HG03060 (cell line): Measurements from ENCODE around the gene GPSM1.

Experiments used
- ATAC-seq: cut with Tn5 transposase; IDR thresholded peaks from one replicate; pipeline ENCODE4 v1.9.1; 2021; ENCODE audit warnings: low read depth, moderate number of reproducible peaks; ENCODE audit not compliant: unreplicated experiment

The GPSM1 gene

DNA sequence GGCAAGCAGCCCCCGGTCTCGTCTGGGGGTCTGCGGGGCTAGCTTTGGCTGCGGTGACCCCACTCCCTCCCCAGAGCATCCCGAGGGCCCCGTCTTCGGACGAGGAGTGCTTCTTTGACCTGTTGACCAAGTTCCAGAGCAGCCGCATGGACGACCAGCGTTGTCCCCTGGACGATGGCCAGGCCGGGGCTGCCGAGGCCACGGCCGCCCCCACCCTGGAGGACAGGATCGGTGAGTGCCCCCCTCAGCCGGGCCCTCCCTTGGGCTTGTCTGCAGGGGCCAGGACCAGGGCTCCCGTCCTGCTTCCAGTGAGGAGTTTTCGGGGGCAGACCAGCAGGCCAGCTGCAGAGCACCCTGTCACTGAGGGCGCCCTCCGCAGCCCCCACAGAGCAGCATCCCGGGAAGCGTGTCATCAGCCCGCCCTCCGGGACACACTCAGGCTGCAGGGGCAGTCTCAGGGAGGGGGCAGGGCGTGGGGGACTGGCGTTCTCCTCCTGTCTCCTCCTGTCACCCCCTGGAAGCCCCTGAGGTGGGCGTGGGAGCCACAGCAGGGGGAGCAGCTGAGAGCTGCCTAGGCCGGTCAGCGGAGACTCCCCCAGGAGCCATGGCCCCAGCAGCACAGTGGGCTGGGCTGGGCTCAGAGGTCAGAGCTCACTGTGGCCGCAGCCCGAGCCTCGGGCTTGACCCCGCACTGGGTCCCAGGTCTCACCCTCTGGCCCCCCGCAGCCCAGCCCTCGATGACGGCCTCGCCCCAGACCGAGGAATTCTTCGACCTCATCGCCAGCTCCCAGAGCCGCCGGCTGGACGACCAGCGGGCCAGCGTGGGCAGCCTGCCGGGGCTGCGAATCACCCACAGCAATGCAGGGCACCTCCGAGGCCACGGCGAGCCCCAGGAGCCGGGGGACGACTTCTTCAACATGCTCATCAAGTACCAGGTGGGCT, 28.5 kb downstream of the GPSM1 start:
- no peak for ATAC-seq

DNA sequence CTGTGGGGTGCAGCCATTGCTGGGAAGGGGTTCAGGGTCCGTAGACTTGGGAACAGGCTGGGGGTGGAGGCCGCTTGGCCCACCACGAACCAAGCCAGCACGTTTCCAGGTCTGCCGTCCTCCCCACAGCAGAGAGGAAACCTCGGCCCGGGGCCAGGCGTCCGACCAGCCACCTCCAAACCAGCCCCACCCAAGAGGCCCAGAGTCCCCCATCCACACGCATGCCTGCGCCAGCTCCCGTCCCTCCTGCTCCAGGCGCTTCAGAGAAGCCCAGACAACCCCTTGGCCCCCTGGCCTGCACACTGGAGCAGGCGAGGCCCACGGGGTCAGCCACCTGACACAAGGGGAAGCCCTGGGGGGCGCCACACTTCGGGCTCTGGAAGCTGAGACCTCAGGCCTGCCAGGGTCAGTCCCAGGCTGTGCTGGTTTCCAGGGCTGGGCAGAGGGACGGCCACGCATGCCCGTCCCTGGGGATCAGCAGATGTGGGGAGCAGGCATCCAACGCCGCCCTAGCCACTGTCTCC, 29.9 kb downstream of the GPSM1 start:
- no peak for ATAC-seq

DNA sequence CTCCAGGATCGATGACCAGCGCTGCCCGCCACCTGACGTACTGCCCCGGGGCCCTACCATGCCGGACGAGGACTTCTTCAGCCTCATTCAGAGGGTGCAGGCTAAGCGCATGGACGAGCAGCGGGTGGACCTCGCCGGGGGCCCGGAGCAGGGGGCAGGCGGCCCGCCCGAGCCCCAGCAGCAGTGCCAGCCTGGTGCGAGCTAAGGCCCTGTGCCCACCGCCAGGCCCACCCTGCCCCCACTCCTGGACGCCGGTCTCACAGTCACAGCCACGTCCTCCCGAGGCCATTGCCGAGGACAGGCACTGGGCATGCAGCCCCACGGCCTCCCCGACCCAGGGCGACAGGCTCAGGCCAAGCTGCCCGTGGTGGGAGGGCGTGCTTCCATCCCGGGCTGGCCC, 30.7 kb downstream of the GPSM1 start:
- no peak for ATAC-seq

DNA sequence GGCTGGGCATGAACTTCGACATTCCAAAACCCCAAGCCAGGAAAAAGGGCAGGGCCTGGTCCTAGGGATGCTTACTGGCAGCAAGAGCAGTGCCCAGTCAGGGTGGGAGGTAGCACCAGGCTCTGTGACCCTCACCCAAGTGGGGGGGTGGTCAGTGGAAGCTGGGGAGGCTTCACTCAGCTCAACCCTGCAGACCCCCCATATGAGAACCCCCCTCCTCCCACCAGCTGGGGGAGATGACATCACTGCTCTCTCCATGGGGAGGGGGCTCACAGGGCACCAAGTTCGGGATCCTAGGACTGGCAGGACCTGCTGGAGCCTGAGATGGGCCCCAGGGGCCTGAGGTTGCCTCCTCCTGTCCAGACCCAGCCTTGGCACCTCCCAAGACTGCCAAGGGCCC, 31.5 kb downstream of the GPSM1 start:
- no peak for ATAC-seq

DNA sequence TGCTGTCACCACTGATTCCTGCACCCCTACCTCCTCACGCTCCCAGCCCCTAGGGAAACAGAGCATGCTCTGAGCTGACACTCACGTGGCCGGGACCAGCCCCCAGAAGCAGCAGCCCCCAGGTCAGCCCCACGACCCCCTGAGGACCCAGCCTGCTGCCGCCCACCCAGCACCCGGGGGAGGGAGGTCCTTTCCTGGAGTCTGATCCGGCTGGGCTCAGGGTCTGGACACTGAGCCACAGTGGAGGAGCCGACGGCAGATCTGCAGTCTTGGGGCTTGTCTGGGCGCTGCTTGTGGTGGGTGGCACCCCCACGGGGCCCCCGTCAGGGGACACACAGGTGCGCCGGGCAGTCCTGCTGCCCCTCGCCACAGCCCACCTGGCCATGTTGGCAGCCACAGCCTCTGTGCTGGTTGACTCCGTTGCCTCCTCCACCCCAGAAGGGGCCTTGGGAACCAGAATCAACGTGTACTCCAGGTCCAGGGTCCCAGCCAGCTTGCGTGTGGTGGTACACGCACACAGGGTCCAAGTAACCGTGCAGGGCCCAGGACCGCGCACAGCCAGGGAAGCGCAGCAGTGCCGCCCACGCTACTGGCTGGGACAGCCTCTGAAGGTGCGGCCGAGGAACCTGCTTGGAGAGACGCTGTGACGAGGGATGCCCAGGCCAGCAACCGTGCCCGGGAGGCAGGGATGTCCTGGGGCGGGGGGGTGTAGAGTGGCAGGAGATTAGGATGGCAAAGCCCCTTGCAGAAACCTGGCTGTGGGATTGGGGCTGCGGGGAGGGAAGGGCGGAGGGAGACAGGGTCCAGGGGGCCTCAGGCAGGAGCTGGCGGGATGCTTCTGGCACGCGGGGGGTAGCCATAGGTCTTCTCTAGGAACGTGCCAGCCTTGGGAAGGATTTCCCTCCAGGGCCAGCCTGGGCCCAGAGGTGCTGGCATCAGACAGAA, 32.7 kb downstream of the GPSM1 start:
- no peak for ATAC-seq

DNA sequence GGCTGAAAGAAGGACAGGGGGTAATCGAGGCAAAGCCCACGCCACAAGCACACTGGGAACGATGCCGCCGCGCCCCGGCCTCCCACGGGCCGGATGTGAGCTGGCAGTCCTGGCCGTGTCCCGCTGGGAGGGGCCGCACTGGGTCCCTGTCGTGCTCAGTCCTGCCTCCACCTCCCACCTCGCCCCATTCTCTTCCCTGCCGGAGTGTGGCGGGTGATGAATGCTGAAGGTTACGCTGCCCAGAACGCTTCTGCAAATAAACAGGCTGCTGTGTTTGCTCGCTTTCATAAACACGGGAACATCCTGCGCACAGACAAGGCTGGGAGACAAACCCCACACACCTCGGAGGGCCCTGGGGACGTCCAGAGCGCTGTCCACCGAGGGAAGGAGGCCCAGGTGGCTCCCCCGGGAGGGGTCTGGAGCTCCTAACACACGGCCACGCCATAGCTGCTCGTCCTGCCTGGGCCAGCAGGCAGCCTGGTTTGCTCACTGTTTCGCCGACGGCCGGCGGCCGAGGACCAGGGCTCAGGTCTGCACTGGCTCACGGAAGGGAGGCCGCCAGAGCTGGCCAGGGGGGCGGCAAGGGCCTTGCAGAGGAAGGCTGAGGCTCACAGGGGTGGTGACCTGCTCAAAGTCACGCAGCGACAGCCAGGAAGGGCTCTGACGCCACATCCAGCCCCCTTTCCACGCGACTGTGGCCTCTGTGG, 33.9 kb downstream of the GPSM1 start:
- no peak for ATAC-seq

DNA sequence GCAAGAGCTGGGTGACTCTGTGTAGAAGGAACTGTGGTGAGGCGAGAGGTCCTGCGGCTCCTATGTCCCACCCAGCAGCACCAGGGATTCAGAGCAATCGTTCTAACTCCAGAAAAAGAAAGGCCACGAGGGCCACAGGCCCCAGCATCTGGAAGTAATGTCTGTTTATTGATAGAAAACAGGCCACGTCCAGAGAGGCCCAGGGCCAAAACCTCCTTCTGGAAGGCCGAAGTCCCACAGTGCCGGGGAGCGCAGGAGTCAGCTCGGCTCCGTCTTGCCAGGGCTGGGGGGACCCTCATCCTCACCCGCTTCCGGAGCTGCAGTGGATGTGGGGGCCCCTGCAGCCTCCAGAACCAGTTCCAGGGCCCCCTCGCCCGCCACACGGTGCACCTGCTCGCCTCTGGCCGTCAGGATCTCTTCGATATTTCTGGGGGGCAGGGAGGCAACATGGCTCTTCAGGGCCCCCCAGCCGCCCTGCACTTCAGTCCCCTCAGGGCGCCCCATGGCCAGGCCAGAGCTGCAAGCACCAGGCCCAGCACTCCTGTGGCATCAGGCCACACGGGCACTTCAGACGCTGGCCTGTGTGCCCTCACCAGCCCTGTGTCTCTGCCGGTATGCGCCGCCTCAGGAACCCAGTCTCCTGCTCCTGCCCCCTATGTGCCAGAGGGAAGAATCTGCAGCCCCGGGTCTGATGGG, 34.6 kb downstream of the GPSM1 start:
- no peak for ATAC-seq

DNA sequence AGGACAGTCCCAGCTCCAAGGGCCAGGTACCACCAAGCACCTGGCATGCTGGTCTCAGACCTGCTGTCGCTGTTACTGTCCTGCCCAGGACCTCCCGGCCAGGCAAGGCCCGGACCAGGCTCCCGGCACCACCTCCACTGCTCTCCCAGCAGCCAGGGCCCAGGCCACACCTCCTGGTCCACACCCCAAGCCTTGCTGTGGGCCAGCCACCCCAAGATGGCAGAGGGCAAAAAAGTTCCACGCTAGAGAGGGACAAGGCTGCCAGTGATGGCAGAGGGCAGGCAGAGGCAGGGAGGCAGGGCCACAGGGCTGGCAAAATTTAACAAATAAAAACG, 35.1 kb downstream of the GPSM1 start:
- no peak for ATAC-seq

DNA sequence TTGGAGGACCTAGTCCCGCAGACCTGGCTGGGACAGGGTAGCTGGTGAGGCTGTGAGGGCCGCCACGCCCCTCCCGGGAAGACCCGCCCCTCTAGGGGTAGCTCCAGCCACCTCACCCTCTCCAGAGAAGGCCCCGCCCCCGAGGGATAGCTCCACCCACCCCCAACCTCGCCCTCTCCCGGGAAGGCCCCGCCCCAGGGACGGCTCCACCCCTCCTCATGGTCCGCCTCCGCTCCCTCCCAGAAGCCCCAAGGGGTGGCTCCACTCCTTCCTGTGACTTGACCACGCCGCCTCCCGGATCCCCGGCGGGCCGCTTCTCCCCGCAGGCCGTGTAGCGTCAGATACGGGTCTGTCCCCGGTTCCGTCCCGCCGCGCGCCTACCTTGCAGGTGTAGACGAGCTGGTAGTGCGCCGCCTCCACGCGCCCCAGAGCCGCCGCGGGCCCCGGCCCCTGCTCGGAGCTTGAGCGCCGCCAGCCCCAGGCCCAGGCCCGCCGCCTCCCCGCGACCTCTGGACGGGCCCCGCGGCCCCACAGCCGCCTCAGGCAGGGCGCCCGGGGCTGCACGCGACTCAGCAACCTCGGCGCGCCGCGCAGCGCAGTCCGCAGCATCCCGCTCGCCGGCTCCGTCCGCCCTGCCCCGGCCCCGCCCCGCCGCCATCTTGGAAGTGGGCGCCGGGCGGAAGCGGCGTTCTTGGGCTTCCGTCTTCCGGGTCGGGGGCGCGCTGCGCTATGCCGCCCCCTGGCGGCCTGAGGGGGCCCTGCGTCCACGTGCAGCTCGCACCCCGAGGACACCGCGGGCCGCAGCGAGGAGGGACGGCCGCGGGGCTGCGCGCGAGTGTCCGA, 36.0 kb downstream of the GPSM1 start, which contains the start of gene DNLZ:
Gene DNLZ, minus strand, starts transcription at position 639 of the 843 bp plus-strand sequence. Its CDS starts 30 bp downstream, at position 609.
- ATAC-seq: peak; percentile 45

DNA sequence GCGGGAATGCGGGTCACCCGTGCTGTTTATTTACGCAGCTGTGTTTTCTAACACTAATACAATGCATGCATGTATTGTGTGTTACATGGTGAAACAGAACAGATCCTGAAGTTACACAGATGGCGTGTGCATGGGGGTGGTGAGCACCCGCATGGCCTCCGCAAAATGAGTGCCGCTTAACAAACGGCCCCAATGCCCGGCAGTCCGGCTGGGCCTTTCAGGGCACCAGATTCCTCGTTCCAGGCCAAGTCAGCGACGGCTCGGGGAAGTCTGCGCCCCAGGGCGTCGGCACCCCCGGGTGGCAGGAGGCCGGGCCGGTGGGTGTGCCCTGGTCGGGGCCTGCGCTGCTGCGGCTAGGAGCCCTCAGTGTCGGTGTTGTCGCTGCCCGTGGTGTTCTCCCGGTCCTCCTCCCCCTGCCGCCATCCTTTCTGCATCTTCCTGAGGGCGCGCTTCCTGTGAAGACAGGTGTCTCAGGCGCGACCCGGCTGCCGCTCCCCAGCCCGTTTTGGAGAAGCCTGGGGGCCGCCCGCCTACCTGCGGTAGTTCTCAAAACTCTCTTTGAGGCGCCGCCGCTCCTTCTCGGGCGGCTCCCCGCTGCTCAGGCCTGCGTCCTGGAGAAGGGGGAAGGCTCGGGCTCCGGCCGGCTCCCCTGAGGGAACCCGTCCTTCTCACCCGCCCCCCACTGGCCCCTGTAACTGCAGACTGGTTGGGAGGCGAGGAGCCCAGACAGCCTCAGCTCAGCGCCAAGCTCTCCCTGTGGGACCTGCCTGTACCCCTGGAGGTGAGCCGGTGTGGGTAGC, 36.8 kb downstream of the GPSM1 start:
- peak; percentile 3 for ATAC-seq

DNA sequence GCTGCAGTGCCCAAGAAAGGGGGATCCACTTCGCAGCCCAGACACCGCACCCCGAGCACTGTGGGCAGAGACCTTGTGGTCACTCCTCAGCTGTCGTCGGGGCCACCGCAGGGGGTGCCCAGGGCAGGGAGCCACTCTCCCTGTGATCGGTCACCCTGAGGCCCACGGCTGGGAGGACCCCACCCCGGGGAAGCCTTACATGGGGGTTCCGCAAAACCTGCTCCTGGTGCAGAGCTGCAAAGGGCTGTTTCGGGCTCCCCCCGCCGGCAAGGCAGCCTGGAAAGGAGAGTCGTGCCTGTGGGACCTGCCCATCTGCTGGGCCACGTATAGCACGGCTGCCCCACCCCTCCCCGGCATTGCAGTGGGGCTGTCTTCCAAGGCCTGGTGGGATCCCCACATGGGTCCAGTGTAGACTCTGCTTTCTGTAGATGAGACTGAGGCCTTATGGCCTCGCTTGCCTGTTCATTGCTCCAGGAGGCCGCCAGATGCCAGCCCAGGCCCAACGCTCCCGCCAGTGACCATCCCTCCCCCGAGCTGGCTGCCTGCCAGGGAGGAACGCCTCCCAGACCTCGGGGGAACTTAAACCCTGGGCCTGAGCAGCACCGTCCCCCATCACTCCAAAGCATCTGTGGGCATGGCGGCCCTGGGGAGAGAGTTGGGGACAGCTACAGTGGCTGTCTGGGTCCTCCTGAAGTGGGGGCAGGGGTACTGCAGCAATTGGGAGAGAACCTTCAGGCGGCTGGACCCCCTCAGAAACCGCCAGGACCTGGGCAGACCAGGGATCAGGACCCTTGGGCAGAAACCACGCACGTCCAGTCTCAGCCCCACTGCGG, 37.8 kb downstream of the GPSM1 start:
- no peak for ATAC-seq

DNA sequence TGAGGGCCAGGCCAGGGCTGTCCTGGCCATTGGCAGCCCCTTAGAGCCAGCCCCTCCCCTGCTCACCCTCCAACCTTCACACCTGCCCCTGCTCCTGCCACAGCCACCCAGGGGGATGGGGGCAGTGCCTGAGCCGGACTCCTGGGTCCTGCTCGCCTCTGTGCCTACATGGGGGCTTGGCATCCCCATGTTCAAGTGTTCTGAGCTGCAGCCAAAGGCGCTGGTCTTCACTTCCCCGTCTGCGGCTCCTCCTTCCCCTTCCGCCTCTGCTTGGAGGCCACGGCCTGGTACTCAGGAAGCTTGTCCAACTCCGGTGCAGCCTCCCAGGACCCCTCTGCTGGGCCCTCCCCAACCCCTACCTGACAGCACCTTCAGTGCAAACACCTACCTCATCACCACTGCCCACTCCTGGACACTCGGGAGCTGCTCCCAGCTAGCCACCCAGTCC, 38.5 kb downstream of the GPSM1 start:
- ATAC-seq: no peak

DNA sequence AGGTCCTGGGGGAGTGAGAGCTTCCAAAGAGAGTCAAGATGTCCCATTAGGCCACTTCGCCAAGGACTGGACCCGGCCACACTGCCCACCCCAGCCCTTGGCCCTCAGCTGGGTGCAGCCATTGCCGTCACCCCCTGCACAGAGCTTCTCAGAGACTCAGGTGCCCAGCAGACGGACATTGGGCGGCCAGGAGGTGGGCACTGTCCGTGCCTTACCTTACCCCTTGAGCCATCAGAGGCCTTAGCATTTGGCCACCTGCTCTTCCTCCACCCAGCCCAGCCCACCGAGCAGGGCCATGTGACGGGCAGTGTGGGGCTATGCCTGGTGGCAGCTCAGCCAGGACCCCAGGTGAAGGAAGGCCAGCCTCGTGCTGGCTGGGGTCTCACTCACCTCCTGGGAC, 39.5 kb downstream of the GPSM1 start:
- ATAC-seq: no peak

DNA sequence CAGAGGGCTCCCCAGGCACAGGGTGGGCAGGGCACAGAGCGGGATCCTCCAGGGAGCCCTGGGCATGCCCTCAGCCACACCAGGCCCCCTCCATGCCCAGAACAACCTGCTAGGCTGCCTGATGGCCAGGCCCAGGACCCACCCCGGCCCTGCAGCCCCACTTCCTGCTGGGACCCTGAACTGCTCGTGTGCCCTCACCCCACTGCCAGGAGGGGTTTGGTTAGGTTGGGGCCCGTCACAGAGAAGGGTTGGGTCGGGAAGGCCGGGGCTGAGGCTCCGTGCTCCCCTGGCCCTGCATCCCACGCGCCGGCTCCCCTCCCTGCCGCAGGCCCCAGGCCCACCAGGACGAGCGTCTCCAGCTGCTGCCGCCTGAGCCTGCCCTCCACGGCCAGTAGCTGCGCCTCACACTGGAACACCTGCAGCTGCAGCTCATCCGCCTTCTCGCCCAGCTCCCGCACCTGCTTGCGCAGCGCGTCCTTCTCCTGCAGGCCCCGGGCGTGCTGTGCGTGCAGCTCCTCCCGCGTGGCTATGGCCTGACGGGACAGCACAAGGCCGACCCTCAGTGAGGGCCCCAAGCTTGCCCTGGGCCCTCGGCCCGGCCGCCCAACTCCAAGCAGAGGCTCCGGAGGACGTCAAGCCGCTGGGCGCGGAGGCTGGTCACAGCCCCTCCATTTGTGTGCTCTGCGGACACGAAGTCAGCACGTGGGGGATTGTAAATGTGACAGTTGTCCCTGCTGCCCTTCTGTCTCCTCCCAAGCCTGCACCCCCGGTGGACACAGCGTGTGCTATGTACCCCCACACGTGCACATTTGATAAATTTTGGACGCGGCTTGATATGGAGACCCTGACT, 40.2 kb downstream of the GPSM1 start:
- no peak for ATAC-seq

DNA sequence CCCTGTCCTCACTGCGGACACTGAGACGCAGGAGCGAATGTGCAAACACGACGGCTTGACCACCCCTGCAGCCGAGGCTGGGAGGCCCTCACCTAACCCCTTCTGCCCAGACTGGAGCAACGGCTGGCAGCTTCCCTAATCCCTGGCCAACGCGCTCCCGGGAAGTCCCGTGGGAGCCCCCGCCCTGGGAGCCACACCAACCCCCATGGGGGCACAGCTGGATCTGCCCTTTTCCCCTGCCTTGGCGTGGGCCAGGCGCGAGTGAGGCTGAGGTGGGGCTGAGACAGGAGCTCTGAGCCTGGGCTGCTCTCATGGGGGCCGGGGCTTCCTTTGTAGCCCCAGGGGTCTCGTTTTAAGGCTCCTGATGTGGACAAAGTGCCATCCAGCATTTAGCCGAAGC, 40.9 kb downstream of the GPSM1 start:
- no peak for ATAC-seq

DNA sequence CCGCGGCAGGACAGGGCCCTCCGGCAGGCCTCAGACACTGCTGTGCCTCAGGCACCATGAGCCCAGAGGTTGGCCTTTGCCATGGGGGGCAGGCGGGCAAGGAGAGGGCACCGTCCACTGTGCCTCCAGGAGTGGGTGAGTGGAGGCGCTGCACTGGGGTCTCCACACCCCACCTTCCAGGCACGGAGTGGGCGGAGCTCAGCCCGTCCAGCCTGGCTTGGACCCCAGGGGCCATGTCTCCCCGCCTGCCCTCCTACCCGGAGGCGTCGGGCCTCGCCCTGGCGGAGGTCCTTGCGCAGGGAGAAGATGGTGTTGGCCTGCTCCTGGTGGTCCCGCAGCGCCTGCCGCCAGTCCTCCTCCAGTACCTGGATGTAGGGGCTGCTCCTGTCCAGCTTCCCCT, 42.7 kb downstream of the GPSM1 start:
- ATAC-seq: no peak
